Gastroesophageal sphincter (tissue), 3 donors: Measurements from ENCODE around the gene FSTL1.

Experiments
- POLR2AphosphoS5 ChIP-seq: sonication (generic); formaldehyde crosslinking; IDR thresholded peaks from one replicate; pipeline ENCODE4 v1.6.1; 2017; ENCODE audit warnings: antibody characterized with exemption
- TF ChIP-seq, protein P1 (sequence below), 4 experiments: fragments of 200-600 bp in 2 of 4; fragments of 450-650 bp in 2 of 4; sonication (generic) in 1 of 4; IDR thresholded peaks; one replicate each; pipeline ENCODE4 v1.5.1; 2017 to 2019; ENCODE audit warnings: antibody characterized with exemption in 4 of 4, mild to moderate bottlenecking in 2 of 4, moderate library complexity in 2 of 4

DNA sequence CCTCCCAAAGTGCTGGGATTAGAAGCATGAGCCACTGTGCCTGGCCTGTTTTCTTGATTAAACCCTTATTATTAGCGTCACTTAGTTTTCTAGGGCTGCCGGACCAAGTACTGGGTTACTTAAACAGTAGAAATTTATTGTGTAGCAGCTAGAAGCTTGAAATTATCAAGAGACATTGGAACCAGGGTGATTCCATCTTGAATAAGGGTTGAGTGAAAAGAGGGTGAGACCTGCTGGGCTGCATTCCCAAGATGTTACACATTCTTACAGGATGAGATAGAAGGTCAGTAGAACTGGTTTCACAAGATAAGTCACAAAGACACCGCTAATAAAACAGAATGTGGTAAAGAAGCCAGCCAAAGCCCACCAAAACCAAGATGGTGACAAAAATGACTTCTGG, 18.6 kb upstream of the FSTL1 start:
- TF ChIP-seq POLR2AphosphoS5, result no peak
- TF ChIP-seq, protein P1, sequence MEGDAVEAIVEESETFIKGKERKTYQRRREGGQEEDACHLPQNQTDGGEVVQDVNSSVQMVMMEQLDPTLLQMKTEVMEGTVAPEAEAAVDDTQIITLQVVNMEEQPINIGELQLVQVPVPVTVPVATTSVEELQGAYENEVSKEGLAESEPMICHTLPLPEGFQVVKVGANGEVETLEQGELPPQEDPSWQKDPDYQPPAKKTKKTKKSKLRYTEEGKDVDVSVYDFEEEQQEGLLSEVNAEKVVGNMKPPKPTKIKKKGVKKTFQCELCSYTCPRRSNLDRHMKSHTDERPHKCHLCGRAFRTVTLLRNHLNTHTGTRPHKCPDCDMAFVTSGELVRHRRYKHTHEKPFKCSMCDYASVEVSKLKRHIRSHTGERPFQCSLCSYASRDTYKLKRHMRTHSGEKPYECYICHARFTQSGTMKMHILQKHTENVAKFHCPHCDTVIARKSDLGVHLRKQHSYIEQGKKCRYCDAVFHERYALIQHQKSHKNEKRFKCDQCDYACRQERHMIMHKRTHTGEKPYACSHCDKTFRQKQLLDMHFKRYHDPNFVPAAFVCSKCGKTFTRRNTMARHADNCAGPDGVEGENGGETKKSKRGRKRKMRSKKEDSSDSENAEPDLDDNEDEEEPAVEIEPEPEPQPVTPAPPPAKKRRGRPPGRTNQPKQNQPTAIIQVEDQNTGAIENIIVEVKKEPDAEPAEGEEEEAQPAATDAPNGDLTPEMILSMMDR (IDR thresholded peaks at IDR 0.05), result no peak
